Neuronal stem cell (in vitro differentiated cells): ENCODE data around the gene PPBP.

Experiments
- DNase-seq: peaks from one replicate; pipeline ENCODE4 v3.0.0-alpha.2; 2013; ENCODE audit warnings: low spot score
- H2AFZ ChIP-seq: one replicate; pipeline ENCODE4 v1.6.1; 2013; ENCODE audit warnings: mild to moderate bottlenecking, low read length, inconsistent platforms
- H2AK5ac ChIP-seq: 2 replicates; pipeline ENCODE4 v1.6.1; 2013; ENCODE audit warnings: low read depth, mild to moderate bottlenecking, inconsistent platforms, low read length, moderate library complexity, mixed read lengths
- H2BK120ac ChIP-seq: 2 replicates; pipeline ENCODE4 v1.6.1; 2013; ENCODE audit warnings: low read depth, mild to moderate bottlenecking, inconsistent platforms, low read length, moderate library complexity, mixed read lengths
- H2BK12ac ChIP-seq: one replicate; pipeline ENCODE4 v1.6.1; 2013; ENCODE audit warnings: low read length, inconsistent platforms
- H2BK15ac ChIP-seq: 2 replicates; pipeline ENCODE4 v1.6.1; 2013; ENCODE audit warnings: mild to moderate bottlenecking, low read length, inconsistent platforms, mixed read lengths
- H2BK5ac ChIP-seq: one replicate; pipeline ENCODE4 v1.6.1; 2013; ENCODE audit warnings: inconsistent platforms, mild to moderate bottlenecking, low read length, moderate library complexity
- H3K14ac ChIP-seq: one replicate; pipeline ENCODE4 v1.6.1; 2013; ENCODE audit warnings: low read length, inconsistent platforms
- H3K18ac ChIP-seq: 2 replicates; pipeline ENCODE4 v1.6.1; 2013; ENCODE audit warnings: low read length, inconsistent platforms
- H3K23ac ChIP-seq: 2 replicates; pipeline ENCODE4 v1.6.1; 2013; ENCODE audit warnings: low read depth, mild to moderate bottlenecking, mixed read lengths, low read length, inconsistent platforms; ENCODE audit not compliant: poor library complexity
- H3K27ac ChIP-seq: replicated peaks from 3 replicates; pipeline ENCODE4 v1.5.1; 2013; ENCODE audit warnings: low read length, inconsistent platforms
- H3K27me3 ChIP-seq, 3 experiments: 2 replicates each; pipeline ENCODE4 v1.6.1; 2013; ENCODE audit warnings: low read length in 3 of 3, mild to moderate bottlenecking in 2 of 3, inconsistent platforms in 1 of 3, low read depth in 1 of 3, mixed read lengths in 1 of 3, moderate library complexity in 1 of 3; ENCODE audit not compliant: control insufficient read depth in 3 of 3, insufficient read depth in 3 of 3
- H3K36me3 ChIP-seq, 2 donors: replicated peaks in 1 of 2; 2 replicates each; pipeline ENCODE4 v1.6.1; 2013; ENCODE audit warnings: low read length in 2 of 2; ENCODE audit not compliant: control insufficient read depth in 2 of 2, insufficient read depth in 2 of 2
- H3K4ac ChIP-seq: 2 replicates; pipeline ENCODE4 v1.6.1; 2013; ENCODE audit warnings: inconsistent platforms, mild to moderate bottlenecking, low read length, moderate library complexity
- H3K4me1 ChIP-seq, 2 donors: 1 replicate in 1 of 2; 2 replicates in 1 of 2; pipeline ENCODE4 v1.6.1; 2013; ENCODE audit warnings: low read length in 2 of 2, low read depth in 1 of 2; ENCODE audit not compliant: control insufficient read depth in 2 of 2, insufficient read depth in 1 of 2
- H3K4me2 ChIP-seq: one replicate; pipeline ENCODE4 v1.6.1; 2013; ENCODE audit warnings: mild to moderate bottlenecking, low read length, inconsistent platforms; ENCODE audit not compliant: insufficient read depth, poor library complexity, severe bottlenecking
- H3K4me3 ChIP-seq, 2 donors: 2 replicates each; pipeline ENCODE4 v1.5.1; 2013; ENCODE audit warnings: low read length in 2 of 2, mild to moderate bottlenecking in 2 of 2, inconsistent platforms in 1 of 2, moderate library complexity in 1 of 2
- H3K79me1 ChIP-seq: one replicate; pipeline ENCODE4 v1.6.1; 2013; ENCODE audit warnings: low read depth, mild to moderate bottlenecking, inconsistent platforms, low read length, moderate library complexity
- H3K9ac ChIP-seq: one replicate; pipeline ENCODE4 v1.6.1; 2013; ENCODE audit warnings: mild to moderate bottlenecking, low read depth, low read length, inconsistent platforms; ENCODE audit not compliant: poor library complexity
- H3K9me3 ChIP-seq, 2 donors: replicated peaks in 1 of 2; 2 replicates each; pipeline versions ENCODE3 to v1.6.1; 2013; ENCODE audit warnings: low read length in 2 of 2, mild to moderate bottlenecking in 2 of 2, inconsistent platforms in 1 of 2, low read depth in 1 of 2, mixed read lengths in 1 of 2, moderate library complexity in 1 of 2; ENCODE audit not compliant: control insufficient read depth in 2 of 2, insufficient read depth in 1 of 2
- H4K8ac ChIP-seq: one replicate; pipeline ENCODE4 v1.6.1; 2013; ENCODE audit warnings: low read depth, mild to moderate bottlenecking, inconsistent platforms, low read length, moderate library complexity
- H4K91ac ChIP-seq: one replicate; pipeline ENCODE4 v1.6.1; 2013; ENCODE audit warnings: low read length, low read depth, mild to moderate bottlenecking, inconsistent platforms; ENCODE audit not compliant: poor library complexity
- WGBS, 2 donors: extraction: QIAGEN DNeasy Blood & Tissue Kit; methylation state at CpG; one replicate each; pipeline ENCODE4 v1.1.7; 2013; ENCODE audit warnings: missing lambda C conversion rate in 2 of 2, mixed read lengths in 1 of 2; ENCODE audit not compliant: insufficient read length in 2 of 2, insufficient replicate concordance in 1 of 2; ENCODE audit errors: extremely low coverage in 2 of 2; 5-methylcytosine and 5-hydroxymethylcytosine counted together

Gene PPBP

DNA sequence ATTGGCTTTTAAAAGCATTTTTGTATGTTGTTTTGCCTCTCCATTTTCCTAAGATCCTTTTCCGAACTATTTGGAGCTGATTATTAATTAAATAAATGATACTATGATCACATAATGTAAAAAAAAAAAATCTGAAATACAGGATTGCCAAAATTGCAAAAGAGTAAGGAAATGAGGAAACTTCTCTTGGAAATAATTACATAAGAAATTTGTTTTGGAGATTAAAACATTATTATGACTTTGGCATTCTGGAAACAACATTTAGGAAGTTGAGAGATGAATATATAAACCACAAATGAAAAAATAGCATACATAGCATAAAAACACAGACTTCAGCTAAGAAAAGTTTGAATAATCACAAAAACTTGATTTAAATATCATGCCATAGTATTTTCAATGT lies 39.7 kb downstream of the PPBP start:
- H3K9ac ChIP-seq = no peak overlapping the region
- no CpG with 5 or more reads among the region's 1 CpG for WGBS, 2 donors
- no peak overlapping the region for H3K14ac ChIP-seq
- H2AK5ac ChIP-seq = no peak overlapping the region
- H2AFZ ChIP-seq = no peak overlapping the region
- no peak overlapping the region for H3K4me3 ChIP-seq
- no peak overlapping the region for H3K18ac ChIP-seq
- H2BK5ac ChIP-seq = no peak overlapping the region
- H3K79me1 ChIP-seq = no peaks in the 10 kb centered on the region
- no peak overlapping the region for H3K23ac ChIP-seq
- DNase-seq = no peak
- H2BK15ac ChIP-seq = no peak overlapping the region
- no peak overlapping the region for H4K8ac ChIP-seq
- peaks cover 0 to 10% of the 10 kb centered on the region in 2 donors for H3K4me1 ChIP-seq
- no peak overlapping the region for H2BK12ac ChIP-seq
- H4K91ac ChIP-seq = no peak overlapping the region
- no peak overlapping the region for H3K4me2 ChIP-seq
- no peak overlapping the region for H3K27ac ChIP-seq
- no peaks in the 10 kb centered on the region for H3K36me3 ChIP-seq
- H3K9me3 ChIP-seq = peaks cover 0 to 1% of the 10 kb centered on the region in 2 donors
- no peak overlapping the region for H2BK120ac ChIP-seq
- H3K27me3 ChIP-seq = peaks cover 0 to 10% (median 0%) of the 10 kb centered on the region in 3 experiments
- H3K4ac ChIP-seq = no peak overlapping the region

DNA sequence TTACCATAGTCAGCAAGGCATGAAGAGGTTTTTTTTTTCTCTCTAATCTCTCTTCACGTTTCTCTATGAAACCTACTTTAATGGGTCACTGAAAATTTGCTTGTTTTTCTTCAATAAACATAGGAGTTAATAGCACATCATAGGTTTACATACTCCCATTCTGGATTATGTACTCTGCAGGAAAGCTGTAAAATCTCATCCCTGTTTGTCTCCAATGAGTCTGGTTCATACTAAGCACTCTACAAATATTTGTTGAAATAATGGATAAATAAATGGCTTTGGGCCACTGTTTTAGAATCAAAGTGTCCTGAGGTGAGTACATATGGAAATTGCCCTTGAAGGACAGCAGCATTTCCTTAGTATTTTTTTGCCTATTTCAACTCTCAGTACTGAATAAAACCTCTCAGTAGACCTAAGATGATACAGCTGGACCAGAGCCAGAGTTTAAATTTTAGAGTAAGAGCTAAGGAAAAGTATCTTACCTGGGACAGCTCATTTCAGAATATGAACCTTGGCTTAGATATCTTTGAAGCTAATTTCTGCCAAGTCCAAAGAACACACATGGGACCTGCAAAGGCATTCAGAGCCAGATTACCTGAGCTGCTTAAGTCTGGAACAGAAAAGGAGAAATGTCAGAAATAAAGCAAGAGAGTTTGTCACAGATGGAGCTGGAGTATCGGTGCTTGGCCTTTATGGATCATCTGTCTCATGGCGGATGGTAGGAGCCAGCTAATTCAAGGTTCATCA lies 40.6 kb downstream of the PPBP start:
- no CpG with 5 or more reads among the region's 3 CpGs for WGBS, 2 donors
- no peak overlapping the region for H3K4me2 ChIP-seq
- peaks cover 0 to 1% of the 10 kb centered on the region in 2 donors for H3K9me3 ChIP-seq
- H4K91ac ChIP-seq = no peak overlapping the region
- H2BK5ac ChIP-seq = no peak overlapping the region
- H3K18ac ChIP-seq = no peak overlapping the region
- no peak overlapping the region for H3K9ac ChIP-seq
- no peak for DNase-seq
- H3K79me1 ChIP-seq = no peaks in the 10 kb centered on the region
- no peak overlapping the region for H2BK12ac ChIP-seq
- H3K4me1 ChIP-seq = peaks cover 0 to 11% of the 10 kb centered on the region in 2 donors
- H2AFZ ChIP-seq = no peak overlapping the region
- no peak overlapping the region for H2BK120ac ChIP-seq
- H3K4ac ChIP-seq = no peak overlapping the region
- no peak overlapping the region for H3K27ac ChIP-seq
- no peak overlapping the region for H2BK15ac ChIP-seq
- no peaks in the 10 kb centered on the region for H3K36me3 ChIP-seq
- no peak overlapping the region for H3K23ac ChIP-seq
- H2AK5ac ChIP-seq = no peak overlapping the region
- no peak overlapping the region for H3K14ac ChIP-seq
- no peak overlapping the region for H4K8ac ChIP-seq
- H3K27me3 ChIP-seq = peaks cover 0 to 10% (median 0%) of the 10 kb centered on the region in 3 experiments
- no peak overlapping the region for H3K4me3 ChIP-seq

DNA sequence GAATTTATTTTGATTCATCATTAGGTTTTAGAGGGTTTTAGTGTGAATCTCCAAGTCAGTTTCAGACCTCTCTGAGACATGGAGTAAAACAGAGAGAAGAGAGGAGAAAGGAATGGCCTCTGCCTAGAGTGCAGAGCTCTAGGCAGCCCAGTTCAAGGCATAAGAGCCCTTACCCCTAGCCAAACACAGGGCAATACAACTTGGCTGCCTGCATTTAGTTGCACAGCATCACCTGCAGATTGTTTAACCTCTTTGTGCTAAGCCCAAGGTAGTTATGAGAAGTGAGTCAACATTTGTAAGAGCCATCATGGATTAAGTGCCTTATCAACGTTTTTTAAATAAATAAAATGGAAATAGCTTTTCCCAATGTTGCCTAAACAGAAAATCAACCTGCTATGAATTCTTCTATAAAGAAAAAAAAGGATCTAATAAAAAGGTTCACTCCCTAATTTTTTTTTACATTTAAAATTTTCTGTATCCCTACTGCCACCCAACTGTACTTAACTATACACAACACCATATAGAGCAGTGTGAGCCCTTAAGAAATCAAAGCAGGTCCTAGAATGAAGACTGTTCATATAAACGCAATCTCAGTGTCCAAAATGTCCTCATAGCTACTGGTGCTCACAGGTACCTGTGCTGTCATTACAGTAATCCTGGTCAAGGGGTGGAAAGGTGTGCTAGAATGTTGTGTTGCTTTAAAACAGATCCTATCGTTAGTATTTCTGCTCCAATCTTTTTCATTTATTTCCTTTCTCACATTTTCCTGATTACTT lies 42.1 kb downstream of the PPBP start:
- no peak for DNase-seq
- Histone ChIP-seq H3K4me1 (peaks cover 0 to 8% of the 10 kb centered on the region in 2 donors), H3K4ac (no peak overlapping the region), H3K4me2 (no peak overlapping the region), H2BK12ac (no peak overlapping the region), H3K27ac (no peak overlapping the region), H2AK5ac (no peak overlapping the region), H2BK5ac (no peak overlapping the region), H2BK120ac (no peak overlapping the region), H4K8ac (no peak overlapping the region), H3K79me1 (no peaks in the 10 kb centered on the region), H3K36me3 (no peaks in the 10 kb centered on the region), H3K4me3 (no peak overlapping the region), H4K91ac (no peak overlapping the region), H3K23ac (no peak overlapping the region), H2AFZ (no peak overlapping the region), H3K27me3 (peaks cover 0 to 10% (median 0%) of the 10 kb centered on the region in 3 experiments), H3K9ac (no peak overlapping the region), H3K18ac (no peak overlapping the region), H3K14ac (no peak overlapping the region), H2BK15ac (no peak overlapping the region), H3K9me3 (peaks cover 0 to 1% of the 10 kb centered on the region in 2 donors)
- WGBS, 2 donors = no CpG with 5 or more reads among the region's 3 CpGs

DNA sequence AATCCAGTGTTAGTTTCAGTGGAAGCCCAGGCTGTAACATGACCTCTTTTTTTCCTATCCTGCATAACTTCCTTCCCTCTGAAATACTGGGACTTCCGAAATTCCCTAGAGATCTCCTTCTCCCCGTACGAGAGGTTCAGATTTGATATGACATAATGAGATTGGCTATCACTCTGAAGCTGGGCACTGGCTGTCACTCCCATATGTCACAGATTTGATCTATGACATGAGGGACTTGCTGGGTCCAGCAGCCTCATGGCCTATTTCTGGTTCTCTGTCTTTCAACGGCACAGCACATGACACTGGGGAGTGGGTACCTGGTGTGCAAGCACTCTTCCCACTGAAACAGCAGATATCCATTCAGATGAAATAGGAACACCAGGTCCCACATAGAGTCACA lies 42.9 kb downstream of the PPBP start:
- no peak overlapping the region for H2BK15ac ChIP-seq
- no peak overlapping the region for H4K8ac ChIP-seq
- H3K4ac ChIP-seq = no peak overlapping the region
- no peak overlapping the region for H3K23ac ChIP-seq
- no peaks in the 10 kb centered on the region for H3K36me3 ChIP-seq
- H2BK5ac ChIP-seq = no peak overlapping the region
- DNase-seq = no peak
- peaks cover 0 to 1% of the 10 kb centered on the region in 2 donors for H3K9me3 ChIP-seq
- no peaks in the 10 kb centered on the region for H3K79me1 ChIP-seq
- H3K9ac ChIP-seq = no peak overlapping the region
- no peak overlapping the region for H3K4me2 ChIP-seq
- H2BK120ac ChIP-seq = no peak overlapping the region
- H3K4me3 ChIP-seq = no peak overlapping the region
- no peak overlapping the region for H3K14ac ChIP-seq
- WGBS, 2 donors = no CpG with 5 or more reads among the region's 4 CpGs
- H4K91ac ChIP-seq = no peak overlapping the region
- H2AK5ac ChIP-seq = no peak overlapping the region
- H2BK12ac ChIP-seq = no peak overlapping the region
- H2AFZ ChIP-seq = no peak overlapping the region
- H3K4me1 ChIP-seq = peaks cover 0 to 8% of the 10 kb centered on the region in 2 donors
- peaks cover 0 to 10% (median 0%) of the 10 kb centered on the region in 3 experiments for H3K27me3 ChIP-seq
- H3K18ac ChIP-seq = no peak overlapping the region
- H3K27ac ChIP-seq = no peak overlapping the region
